CD4-positive, alpha-beta T cell (primary cell): ENCODE data around the gene DYRK1A. TPM values are rescaled to one million over a fixed set of nuclear protein-coding genes. Genes with fewer than 3 reads are reported as not detected.
A peak's percentile ranks its signal among the peaks of the same experiment; 100 is the strongest.

ENCODE experiments used
- ATAC-seq: fragments of 200-7000 bp; cut with Tn5 transposase; one replicate; pipeline ENCODE4 v1.10.0; 2022; ENCODE audit warnings: mild to moderate bottlenecking; ENCODE audit not compliant: poor library complexity
- CTCF ChIA-PET: fragments of 350-600 bp; sonication (Branson Sonifier 250); formaldehyde crosslinking; loops from one replicate; lab custom pipeline; 2021; ENCODE audit warnings: antibody characterized with exemption, inconsistent platforms; lab: Charles Lee
- POLR2A ChIA-PET: fragments of 350-600 bp; sonication (Branson Sonifier 250); formaldehyde crosslinking; loops from one replicate; lab custom pipeline; 2021; ENCODE audit warnings: antibody characterized with exemption, inconsistent platforms; lab: Charles Lee
- DNase-seq, 14 experiments: peaks; one replicate each; pipeline ENCODE4 v3.0.0-alpha.2; 2013 to 2020; ENCODE audit warnings: mixed read lengths in 2 of 14
- H3K27ac ChIP-seq, 2 donors: one replicate each; pipeline versions ENCODE4 v1.5.1 to v1.7.0; 2013; ENCODE audit warnings: low read length in 2 of 2, low read depth in 1 of 2, mild to moderate bottlenecking in 1 of 2
- H3K27me3 ChIP-seq, 2 experiments: 1 replicate in 1 of 2; 2 replicates in 1 of 2; pipeline versions ENCODE4 v1.6.1 to v1.7.0; 2013; ENCODE audit warnings: low read length in 2 of 2, control low read depth in 1 of 2, mild to moderate bottlenecking in 1 of 2, moderate library complexity in 1 of 2; ENCODE audit not compliant: insufficient read depth in 2 of 2, control insufficient read depth in 1 of 2
- H3K36me3 ChIP-seq: one replicate; pipeline ENCODE4 v1.6.1; 2013; ENCODE audit warnings: low read length, control low read depth; ENCODE audit not compliant: insufficient read depth
- H3K4me1 ChIP-seq: one replicate; pipeline ENCODE4 v1.6.1; 2013; ENCODE audit warnings: low read length, control low read depth; ENCODE audit not compliant: insufficient read depth
- H3K4me3 ChIP-seq: one replicate; pipeline ENCODE4 v1.5.1; 2013; ENCODE audit warnings: mild to moderate bottlenecking, low read length, moderate library complexity
- H3K9me3 ChIP-seq, 2 experiments: 1 replicate in 1 of 2; 2 replicates in 1 of 2; pipeline versions ENCODE4 v1.6.1 to v1.7.0; 2013; ENCODE audit warnings: low read length in 2 of 2, mild to moderate bottlenecking in 2 of 2, control low read depth in 1 of 2, moderate library complexity in 1 of 2; ENCODE audit not compliant: control insufficient read depth in 1 of 2, insufficient read depth in 1 of 2
- H3K27ac Mint-ChIP-seq: one replicate; pipeline ENCODE4 v1.8.0; 2020; ENCODE audit warnings: mixed read lengths
- H3K27me3 Mint-ChIP-seq: one replicate; pipeline ENCODE4 v1.8.0; 2021; ENCODE audit warnings: mixed read lengths
- H3K36me3 Mint-ChIP-seq: one replicate; pipeline ENCODE4 v1.8.0; 2021; ENCODE audit warnings: low read depth, mixed read lengths
- H3K4me1 Mint-ChIP-seq: one replicate; pipeline ENCODE4 v1.8.0; 2021; ENCODE audit warnings: low read depth, mixed read lengths
- H3K4me3 Mint-ChIP-seq: one replicate; pipeline ENCODE4 v1.8.0; 2020; ENCODE audit warnings: mild to moderate bottlenecking, mixed read lengths
- H3K9me3 Mint-ChIP-seq: one replicate; pipeline ENCODE4 v1.8.0; 2020; ENCODE audit warnings: mixed read lengths
- intact Hi-C, 2 experiments: fragments of 100-400 bp; cut with DNase I in 1 of 2; cut with micrococcal nuclease in 1 of 2; formaldehyde crosslinking; loops; one replicate each; pipeline versions ENCODE4 v1.15.1 to v1.9.0; 2023 to 2025; cut with DNase I, micrococcal nuclease
- total RNA-seq, 174 experiments: library from RNA in 2 of 174; stranded (reverse) in 2 of 174; gene quantifications; one replicate each; pipeline ENCODE4 v1.2.3 and lab custom pipeline; 2021 to 2026
- TF ChIP-seq, protein P1 (sequence below): fragments of 200-600 bp; IDR thresholded peaks from one replicate; pipeline ENCODE4 v1.8.0; 2022; ENCODE audit warnings: antibody characterized with exemption, mild to moderate bottlenecking

Gene DYRK1A
- total RNA-seq, 2 experiments from 2014 or later = 135 to 145 TPM

GRCh38 chr21:37454869-37455503 lies 88.4 kb downstream of the DYRK1A start:
- no peaks in the 10 kb centered on the region for H3K27me3 ChIP-seq
- H3K4me3 Mint-ChIP-seq = peak overlapping the region; percentile 16
- H3K4me1 Mint-ChIP-seq = peaks cover 93% of the 10 kb centered on the region
- H3K36me3 Mint-ChIP-seq = peaks cover 39% of the 10 kb centered on the region
- H3K27me3 Mint-ChIP-seq = no peaks in the 10 kb centered on the region
- peaks cover 62% of the 10 kb centered on the region for H3K4me1 ChIP-seq
- intact Hi-C loops = loop anchor here in 1 of 2 experiments (5.0 kb wide), 1 partner anchor 53 kb away; no protein-coding TSS in a partner anchor
- TF ChIP-seq, protein P1, sequence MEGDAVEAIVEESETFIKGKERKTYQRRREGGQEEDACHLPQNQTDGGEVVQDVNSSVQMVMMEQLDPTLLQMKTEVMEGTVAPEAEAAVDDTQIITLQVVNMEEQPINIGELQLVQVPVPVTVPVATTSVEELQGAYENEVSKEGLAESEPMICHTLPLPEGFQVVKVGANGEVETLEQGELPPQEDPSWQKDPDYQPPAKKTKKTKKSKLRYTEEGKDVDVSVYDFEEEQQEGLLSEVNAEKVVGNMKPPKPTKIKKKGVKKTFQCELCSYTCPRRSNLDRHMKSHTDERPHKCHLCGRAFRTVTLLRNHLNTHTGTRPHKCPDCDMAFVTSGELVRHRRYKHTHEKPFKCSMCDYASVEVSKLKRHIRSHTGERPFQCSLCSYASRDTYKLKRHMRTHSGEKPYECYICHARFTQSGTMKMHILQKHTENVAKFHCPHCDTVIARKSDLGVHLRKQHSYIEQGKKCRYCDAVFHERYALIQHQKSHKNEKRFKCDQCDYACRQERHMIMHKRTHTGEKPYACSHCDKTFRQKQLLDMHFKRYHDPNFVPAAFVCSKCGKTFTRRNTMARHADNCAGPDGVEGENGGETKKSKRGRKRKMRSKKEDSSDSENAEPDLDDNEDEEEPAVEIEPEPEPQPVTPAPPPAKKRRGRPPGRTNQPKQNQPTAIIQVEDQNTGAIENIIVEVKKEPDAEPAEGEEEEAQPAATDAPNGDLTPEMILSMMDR = no peak
- no peak for DNase-seq
- peaks cover 10% of the 10 kb centered on the region for H3K36me3 ChIP-seq
- H3K27ac Mint-ChIP-seq = peak overlapping the region; percentile 75
- no peak for ATAC-seq
- CTCF ChIA-PET = interaction anchor here (0.7 kb wide), 1 partner anchor 238 kb away, joined by 3 read pairs; no protein-coding TSS in a partner anchor
- no peak overlapping the region for H3K27ac ChIP-seq
- H3K9me3 ChIP-seq = no peaks in the 10 kb centered on the region
- no peaks in the 10 kb centered on the region for H3K9me3 Mint-ChIP-seq
- H3K4me3 ChIP-seq = no peak overlapping the region
- POLR2A ChIA-PET = no interaction called here

GRCh38 chr21:37455504-37455911 lies 88.9 kb downstream of the DYRK1A start:
- ATAC-seq (no peak), DNase-seq (no peak)
- no peaks in the 10 kb centered on the region for H3K27me3 ChIP-seq
- H3K4me1 Mint-ChIP-seq = peaks cover 93% of the 10 kb centered on the region
- peaks cover 5% of the 10 kb centered on the region for H3K36me3 ChIP-seq
- intact Hi-C loops = loop anchor here in 1 of 2 experiments (5.0 kb wide), 1 partner anchor 53 kb away; no protein-coding TSS in a partner anchor
- no peak overlapping the region for H3K27ac ChIP-seq
- H3K4me3 ChIP-seq = no peak overlapping the region
- peak overlapping the region; percentile 9 for H3K4me3 Mint-ChIP-seq
- H3K9me3 Mint-ChIP-seq = no peaks in the 10 kb centered on the region
- peaks cover 57% of the 10 kb centered on the region for H3K4me1 ChIP-seq
- no peaks in the 10 kb centered on the region for H3K27me3 Mint-ChIP-seq
- ChIA-PET CTCF (no interaction called here), POLR2A (no interaction called here)
- peaks cover 33% of the 10 kb centered on the region for H3K36me3 Mint-ChIP-seq
- H3K27ac Mint-ChIP-seq = peak overlapping the region; percentile 75
- TF ChIP-seq, protein P1 = no peak
- no peaks in the 10 kb centered on the region for H3K9me3 ChIP-seq

DNA sequence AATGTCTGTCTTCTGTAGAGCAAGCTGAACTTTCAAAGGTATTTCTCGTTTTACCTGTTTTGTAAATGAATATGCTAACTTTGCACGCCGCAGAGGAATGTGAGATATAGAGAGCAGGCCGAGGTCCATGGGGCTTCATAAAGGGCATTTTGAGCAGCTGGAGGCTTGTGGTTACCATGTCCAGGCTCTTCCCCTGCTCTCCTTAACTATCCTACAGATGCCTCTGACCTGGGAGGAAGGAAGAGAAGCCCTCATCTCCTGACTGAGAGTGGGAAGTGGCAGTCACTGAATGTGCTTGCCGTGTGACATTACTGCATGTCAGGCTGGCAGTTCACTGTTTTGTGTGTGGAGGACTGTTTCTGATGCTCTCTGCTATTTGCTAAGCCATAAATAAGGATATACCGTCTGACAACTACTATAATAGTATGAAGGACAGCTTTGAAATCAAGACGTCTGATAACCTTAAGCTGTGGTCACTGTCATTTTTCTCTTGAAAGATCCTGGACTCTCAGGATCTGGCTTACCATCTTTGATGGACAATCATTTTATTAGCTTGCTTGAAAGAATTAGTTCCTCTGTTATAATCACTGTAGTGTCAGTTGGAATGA lies 92.2 kb downstream of the DYRK1A start:
- no peaks in the 10 kb centered on the region for H3K27me3 ChIP-seq
- intact Hi-C loops = loop anchor here in 1 of 2 experiments (5.0 kb wide), 1 partner anchor 56 kb away; no protein-coding TSS in a partner anchor
- no peaks in the 10 kb centered on the region for H3K9me3 ChIP-seq
- Mint-ChIP-seq H3K4me3 (peak overlapping the region; percentile 66), H3K4me1 (peaks cover 96% of the 10 kb centered on the region), H3K9me3 (no peaks in the 10 kb centered on the region), H3K36me3 (peaks cover 21% of the 10 kb centered on the region), H3K27ac (peak overlapping the region; percentile 80), H3K27me3 (no peaks in the 10 kb centered on the region)
- DNase-seq (no peak), ATAC-seq (no peak)
- ChIA-PET POLR2A (interaction anchor here (0.6 to 1.4 kb wide), 3 partner anchors 24 to 82 kb away, joined by 3 to 6 read pairs (median 3); no protein-coding TSS in a partner anchor), CTCF (interaction anchor here (0.7 kb wide), 2 partner anchors 105 to 160 kb away, joined by 3 read pairs; no protein-coding TSS in a partner anchor)
- peak overlapping the region in 1 of 2 donors; percentile 1 for H3K27ac ChIP-seq
- TF ChIP-seq, protein P1 = no peak
- peaks cover 57% of the 10 kb centered on the region for H3K4me1 ChIP-seq
- no peak overlapping the region for H3K4me3 ChIP-seq
- H3K36me3 ChIP-seq = no peaks in the 10 kb centered on the region
